GM21526 (cell line): ENCODE results near the gene UPF3A.
"Not testable (repeated sequence)": the region's sequence is repeated elsewhere in the genome, so short reads cannot be mapped to it uniquely, and the experiment has no call there.

Experiments used
- ATAC-seq: cut with Tn5 transposase; IDR thresholded peaks from one replicate; pipeline ENCODE4 v1.9.1; 2021; ENCODE audit warnings: moderate library complexity; ENCODE audit not compliant: unreplicated experiment, low FRiP score

Gene UPF3A, protein sequence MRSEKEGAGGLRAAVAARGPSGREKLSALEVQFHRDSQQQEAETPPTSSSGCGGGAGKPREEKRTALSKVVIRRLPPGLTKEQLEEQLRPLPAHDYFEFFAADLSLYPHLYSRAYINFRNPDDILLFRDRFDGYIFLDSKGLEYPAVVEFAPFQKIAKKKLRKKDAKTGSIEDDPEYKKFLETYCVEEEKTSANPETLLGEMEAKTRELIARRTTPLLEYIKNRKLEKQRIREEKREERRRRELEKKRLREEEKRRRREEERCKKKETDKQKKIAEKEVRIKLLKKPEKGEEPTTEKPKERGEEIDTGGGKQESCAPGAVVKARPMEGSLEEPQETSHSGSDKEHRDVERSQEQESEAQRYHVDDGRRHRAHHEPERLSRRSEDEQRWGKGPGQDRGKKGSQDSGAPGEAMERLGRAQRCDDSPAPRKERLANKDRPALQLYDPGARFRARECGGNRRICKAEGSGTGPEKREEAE

DNA sequence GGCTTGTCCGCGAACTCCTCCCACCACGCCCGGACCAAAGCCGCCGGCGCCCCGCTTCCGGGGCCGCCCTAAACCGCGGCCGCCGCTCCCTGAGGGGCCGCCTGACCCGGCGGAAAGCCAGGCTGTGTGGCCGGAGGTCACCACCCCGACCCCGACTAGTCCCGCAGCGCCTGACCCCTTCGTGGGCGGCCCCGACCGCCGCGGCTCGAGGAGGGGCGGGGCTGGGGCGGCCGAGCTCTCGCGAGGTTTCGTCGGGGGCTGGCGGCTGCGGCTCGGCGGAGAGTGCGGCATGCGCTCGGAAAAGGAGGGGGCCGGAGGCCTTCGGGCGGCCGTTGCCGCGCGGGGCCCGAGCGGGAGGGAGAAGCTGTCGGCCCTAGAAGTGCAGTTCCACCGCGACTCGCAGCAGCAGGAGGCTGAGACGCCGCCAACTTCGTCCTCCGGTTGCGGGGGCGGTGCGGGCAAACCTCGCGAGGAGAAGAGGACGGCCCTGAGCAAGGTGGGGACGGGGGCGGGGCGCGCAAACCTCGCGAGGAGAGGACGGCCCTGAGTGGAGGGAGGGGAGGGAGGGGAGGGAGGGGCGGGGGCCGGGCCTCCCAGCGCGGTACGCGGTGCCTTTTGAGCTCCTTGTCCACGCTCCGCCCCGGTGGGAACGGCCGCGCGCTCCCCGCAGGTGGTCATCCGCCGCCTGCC lies at the start of gene UPF3A:
UPF3A (plus strand) TSS at position 251 of the 690 bp plus-strand sequence; CDS start at position 290, 39 bp downstream.
- peak; percentile 56 for ATAC-seq

GRCh38 chr13:114231886-114232285 lies 49.5 kb upstream of the UPF3A start:
- no peak for ATAC-seq

DNA sequence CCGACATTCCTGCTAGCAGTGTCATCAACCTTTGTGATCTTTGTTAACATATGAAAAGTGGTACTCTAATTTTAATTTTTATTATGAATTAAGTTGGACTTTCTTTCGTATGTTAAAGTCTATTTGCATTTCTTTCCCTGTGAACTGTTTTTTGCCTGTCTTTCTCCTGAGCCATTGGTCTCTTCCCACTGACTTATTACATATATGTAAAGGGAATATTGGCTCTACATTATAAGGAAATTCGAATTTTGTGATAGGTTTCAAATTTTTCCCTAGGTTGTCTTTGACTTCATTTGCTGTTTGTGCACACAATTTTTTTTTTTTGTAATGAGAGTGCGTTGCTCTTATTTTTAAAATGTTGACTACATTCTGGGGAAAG lies 47.1 kb upstream of the UPF3A start:
- no peak for ATAC-seq

DNA sequence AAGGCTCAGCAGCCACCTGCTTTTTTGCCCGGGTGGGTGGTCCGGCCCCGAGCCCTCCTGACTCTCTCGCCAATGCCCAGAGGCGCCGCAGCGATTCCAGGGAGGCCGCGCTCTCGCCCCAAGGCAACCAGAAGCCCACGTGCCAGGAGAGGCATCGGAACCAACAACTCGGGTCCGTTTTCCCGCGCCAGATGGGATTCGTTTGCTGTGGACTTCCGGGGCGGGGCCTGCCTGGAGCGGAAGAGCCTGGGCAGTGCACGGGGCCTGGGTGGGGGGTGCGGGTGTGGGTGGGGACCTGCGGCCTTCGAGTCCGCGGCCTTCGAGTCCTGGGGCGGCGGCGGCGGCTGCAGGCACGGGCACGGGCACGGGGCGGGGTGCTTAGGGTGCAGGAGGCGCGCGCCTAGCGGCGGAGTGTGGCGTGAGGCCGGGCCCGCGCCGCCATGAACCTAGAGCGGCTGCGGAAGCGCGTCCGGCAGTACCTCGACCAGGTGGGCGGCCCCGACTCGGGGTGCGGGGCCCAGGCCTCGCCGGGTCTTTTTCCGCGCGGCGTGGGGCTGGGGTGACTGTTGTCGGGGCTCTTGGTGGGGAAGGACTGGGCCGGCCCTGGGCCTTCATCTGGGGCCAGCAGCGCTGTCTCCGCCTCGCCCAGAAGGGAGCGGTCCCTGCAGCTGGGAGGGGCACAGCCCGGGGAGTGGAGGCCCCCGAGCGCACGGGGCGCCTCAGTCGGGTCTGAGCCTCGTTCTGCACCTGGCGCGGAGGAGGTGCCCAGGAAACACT lies 46.6 kb upstream of the UPF3A start, which contains the start of gene CDC16:
CDC16 (plus strand) TSS at position 253 of the 777 bp plus-strand sequence; CDS start at position 441, 188 bp downstream.
- ATAC-seq, result peak; percentile 83

- no peak for ATAC-seq
These were observed 45.7 kb upstream of the UPF3A start for GRCh38 chr13:114235697-114236096.

- ATAC-seq, result no peak
These were observed 45.2 kb upstream of the UPF3A start for GRCh38 chr13:114236227-114236626.

DNA sequence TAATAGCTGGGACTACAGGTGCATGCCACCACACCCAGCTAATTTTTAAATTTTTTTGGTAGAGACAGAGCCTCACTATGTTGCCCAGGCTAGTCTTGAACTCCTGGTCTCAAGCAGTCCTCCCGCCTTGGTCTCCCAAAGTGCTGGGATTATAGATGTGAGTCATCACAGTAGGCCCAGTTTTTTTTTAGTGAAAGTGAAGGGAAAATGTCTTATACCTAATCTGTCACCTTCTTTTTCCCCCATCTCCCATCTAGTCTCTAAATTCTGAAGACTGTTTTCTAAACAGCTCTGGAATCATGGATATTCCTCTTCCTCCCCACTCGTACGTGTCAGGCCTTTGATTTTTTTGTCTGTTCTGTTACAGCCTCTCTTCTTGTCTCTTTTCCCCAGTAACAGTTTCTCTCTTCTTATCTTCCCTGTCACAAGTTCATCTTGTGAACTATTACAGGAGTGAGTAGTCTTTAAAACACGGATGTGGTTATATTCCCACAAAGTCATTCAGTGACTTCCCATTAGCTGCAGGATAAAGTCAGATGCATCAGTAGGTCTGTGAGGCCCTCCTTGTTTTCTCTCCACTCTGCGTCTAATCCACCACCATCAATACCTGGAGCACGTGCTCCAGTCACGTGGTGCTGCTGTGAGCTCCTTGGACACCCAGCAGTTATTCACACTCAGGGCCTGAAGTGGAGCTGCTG lies 43.8 kb upstream of the UPF3A start:
- no peak for ATAC-seq

- ATAC-seq, result no peak
These were observed 39.5 kb upstream of the UPF3A start for GRCh38 chr13:114241918-114242317.

GRCh38 chr13:114243971-114244370 lies 37.4 kb upstream of the UPF3A start:
- ATAC-seq, result no peak

- ATAC-seq, result no peak
These were observed 36.8 kb upstream of the UPF3A start for GRCh38 chr13:114244637-114245036.

GRCh38 chr13:114248011-114248410 lies 33.4 kb upstream of the UPF3A start:
- no peak for ATAC-seq

GRCh38 chr13:114249077-114249476 lies 32.3 kb upstream of the UPF3A start:
- ATAC-seq, result no peak

DNA sequence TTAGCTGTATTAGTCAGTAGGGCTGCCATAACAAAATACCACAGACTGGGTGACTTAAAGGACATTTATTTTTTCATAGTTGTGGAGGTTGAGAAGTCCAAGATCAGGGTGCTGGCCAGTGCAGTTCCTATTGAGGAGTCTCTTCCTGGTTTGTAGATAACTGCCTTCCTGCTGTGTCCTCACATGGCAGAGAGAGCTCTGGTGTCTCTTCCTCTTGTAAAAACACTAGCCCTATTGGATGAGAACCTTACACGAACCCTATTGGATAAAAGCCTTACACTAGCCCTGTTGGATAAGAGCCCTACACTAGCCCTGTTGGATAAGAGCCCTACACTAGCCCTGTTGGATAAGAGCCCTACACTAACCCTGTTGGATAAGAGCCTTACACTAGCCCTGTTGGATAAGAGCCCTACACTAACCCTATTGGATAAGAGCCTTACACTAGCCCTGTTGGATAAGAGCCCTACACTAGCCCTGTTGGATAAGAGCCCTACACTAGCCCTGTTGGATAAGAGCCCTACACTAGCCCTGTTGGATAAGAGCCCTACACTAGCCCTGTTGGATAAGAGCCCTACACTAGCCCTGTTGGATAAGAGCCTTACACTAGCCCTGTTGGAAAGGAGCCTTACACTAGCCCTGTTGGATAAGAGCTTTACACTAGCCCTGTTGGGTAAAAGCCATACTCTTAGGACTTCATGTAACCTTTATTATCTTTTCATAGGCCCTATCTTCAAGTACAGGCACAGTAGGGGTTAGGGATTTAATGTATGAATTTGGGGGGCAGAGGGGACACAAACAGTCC lies 29.6 kb upstream of the UPF3A start:
- not testable (repeated sequence) for ATAC-seq

- no peak for ATAC-seq
These were observed 24.9 kb upstream of the UPF3A start for GRCh38 chr13:114256547-114256946.

- no peak for ATAC-seq
These were observed 24.4 kb upstream of the UPF3A start for GRCh38 chr13:114257014-114257413.

DNA sequence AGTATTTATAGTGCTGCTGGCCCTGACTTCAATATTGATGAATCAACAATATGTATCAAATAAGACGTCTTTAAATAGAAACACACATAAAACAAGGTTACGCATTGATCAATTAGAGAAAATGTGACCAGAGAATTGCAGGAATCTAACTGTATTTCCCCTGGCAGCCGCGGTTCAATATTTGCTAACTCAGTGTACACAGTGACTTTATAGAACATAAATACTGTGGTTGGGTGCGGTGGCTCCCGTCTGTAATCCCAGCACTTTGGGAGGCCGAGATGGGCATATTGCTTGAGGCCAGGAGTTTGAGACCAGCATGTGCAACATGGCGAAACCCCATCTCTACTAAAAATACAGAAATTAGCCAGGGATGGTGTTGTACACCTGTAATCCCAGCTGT lies 22.8 kb upstream of the UPF3A start:
- ATAC-seq, result no peak

DNA sequence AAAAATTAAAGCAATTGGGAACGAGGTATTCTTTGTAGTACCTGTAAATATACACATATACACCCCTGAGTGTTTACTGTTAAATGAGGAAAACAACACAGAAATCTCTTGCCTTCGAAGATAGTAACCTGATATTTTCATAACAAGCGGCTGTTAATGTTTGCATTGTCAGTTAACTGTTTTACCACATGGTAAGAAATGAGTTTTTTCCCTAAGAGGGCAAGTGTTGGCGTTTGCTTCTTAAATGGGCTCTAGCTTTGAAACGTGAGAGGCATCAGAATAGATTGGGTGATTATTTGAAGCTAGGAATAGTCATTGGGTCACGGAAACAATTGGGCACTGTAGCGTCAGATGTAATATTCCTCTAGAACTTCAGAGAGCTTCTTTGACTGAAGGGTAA lies 22.0 kb upstream of the UPF3A start:
- ATAC-seq, result no peak

DNA sequence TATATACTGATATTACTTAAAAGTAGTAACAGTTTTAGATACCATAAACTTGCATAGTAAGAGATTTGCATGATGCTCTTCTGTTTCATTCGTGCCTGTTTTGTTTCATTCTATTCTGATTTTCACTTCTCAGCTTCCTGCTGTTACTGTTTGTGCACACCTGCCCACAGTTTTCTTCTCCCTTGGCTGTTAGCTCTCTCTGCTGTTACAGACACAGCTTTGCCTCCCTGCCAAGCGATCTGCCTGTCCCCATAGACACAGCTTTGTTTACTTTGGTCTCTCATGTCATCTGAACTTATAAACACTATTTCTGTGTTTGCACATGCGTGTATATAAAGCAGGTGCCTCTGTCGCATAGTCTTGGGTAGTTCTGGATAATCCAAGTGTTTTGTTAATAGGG lies 21.4 kb upstream of the UPF3A start:
- peak; percentile 64 for ATAC-seq

DNA sequence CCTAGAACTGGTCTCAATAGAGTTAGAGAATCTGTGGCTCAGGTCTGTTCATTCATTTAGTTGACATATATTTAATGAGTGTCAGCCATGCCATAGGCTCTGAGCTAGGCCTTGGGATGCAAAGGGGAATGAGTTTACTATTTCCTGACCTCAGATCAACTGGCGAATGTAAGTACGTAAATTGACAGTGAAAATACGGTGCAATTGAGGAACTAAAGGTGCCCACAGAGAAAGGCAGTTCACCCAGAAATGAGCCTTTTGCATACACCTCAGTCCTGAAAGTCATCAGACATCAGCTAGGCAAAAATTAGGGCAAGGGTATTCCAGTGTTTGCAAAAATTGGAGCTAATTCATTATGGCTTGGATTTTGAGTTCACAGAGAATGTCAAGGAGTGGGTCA lies 20.6 kb upstream of the UPF3A start:
- no peak for ATAC-seq
